Measurements from ENCODE around the gene ST8SIA4. TPM values are rescaled to one million over a fixed set of nuclear protein-coding genes. Genes with fewer than 3 reads are reported as not detected.

ST8SIA4 gene
- total and polyA plus RNA-seq, 10 of the 15 experiments (the other 5 are each of a cell fraction or from before 2014, with no cell fraction given), result 4.4 to 30.9 (median 19.5) TPM

- TF ChIP-seq TCF12 (IDR thresholded peaks at IDR 0.05; ENCODE audit: low read depth, low read length) (no peak), MEF2B (IDR thresholded peaks at IDR 0.05; ENCODE audit: partially characterized antibody, poor library complexity, severe bottlenecking) (peak; percentile 36), NR2F1 (conservative IDR thresholded peaks at IDR 0.05) (no peak), NBN (IDR thresholded peaks at IDR 0.05) (peak; percentile 78), SPI1 (IDR thresholded peaks at IDR 0.05; ENCODE audit: borderline replicate concordance, insufficient read depth, low read depth, low read length) (peak; percentile 96), BMI1 (IDR thresholded peaks at IDR 0.05; ENCODE audit: borderline replicate concordance) (peak; percentile 85), EZH2 (IDR thresholded peaks at IDR 0.05; ENCODE audit: borderline replicate concordance, control insufficient read depth, low read depth, low read length) (no peak), CHD1 (IDR thresholded peaks at IDR 0.05; ENCODE audit: low read depth, low read length) (peak; percentile 58; the same call in 1 of the 2 replicates), GABPA (IDR thresholded peaks at IDR 0.05; ENCODE audit: low read depth) (peak; percentile 56; the same call in 1 of the 2 replicates), PML (IDR thresholded peaks at IDR 0.05; ENCODE audit: low read length) (peak; percentile 48; the same call in 1 of the 2 replicates), NFIC (IDR thresholded peaks at IDR 0.05; ENCODE audit: low read depth, low read length) (peak; percentile 97), PKNOX1 (IDR thresholded peaks at IDR 0.05) (no peak), RELA (IDR thresholded peaks at IDR 0.05; ENCODE audit: borderline replicate concordance, partially characterized antibody) (no peak), ZSCAN29 (IDR thresholded peaks at IDR 0.05) (no peak), ASH2L (IDR thresholded peaks at IDR 0.05; ENCODE audit: borderline replicate concordance, low read depth) (no peak), POLR2AphosphoS5 (IDR thresholded peaks at IDR 0.05; ENCODE audit: low read length) (no peak), POLR2AphosphoS2 (IDR thresholded peaks at IDR 0.05; ENCODE audit: low read depth, low read length) (no peak), RCOR1 (conservative IDR thresholded peaks at IDR 0.05; ENCODE audit: low read depth, low read length) (peak; percentile 81; the same call in 1 of the 2 replicates), IRF4 (IDR thresholded peaks at IDR 0.05; ENCODE audit: low read depth, low read length) (peak; percentile 78), RBBP5 (conservative IDR thresholded peaks at IDR 0.05) (no peak)
- TF ChIP-seq, protein P1, sequence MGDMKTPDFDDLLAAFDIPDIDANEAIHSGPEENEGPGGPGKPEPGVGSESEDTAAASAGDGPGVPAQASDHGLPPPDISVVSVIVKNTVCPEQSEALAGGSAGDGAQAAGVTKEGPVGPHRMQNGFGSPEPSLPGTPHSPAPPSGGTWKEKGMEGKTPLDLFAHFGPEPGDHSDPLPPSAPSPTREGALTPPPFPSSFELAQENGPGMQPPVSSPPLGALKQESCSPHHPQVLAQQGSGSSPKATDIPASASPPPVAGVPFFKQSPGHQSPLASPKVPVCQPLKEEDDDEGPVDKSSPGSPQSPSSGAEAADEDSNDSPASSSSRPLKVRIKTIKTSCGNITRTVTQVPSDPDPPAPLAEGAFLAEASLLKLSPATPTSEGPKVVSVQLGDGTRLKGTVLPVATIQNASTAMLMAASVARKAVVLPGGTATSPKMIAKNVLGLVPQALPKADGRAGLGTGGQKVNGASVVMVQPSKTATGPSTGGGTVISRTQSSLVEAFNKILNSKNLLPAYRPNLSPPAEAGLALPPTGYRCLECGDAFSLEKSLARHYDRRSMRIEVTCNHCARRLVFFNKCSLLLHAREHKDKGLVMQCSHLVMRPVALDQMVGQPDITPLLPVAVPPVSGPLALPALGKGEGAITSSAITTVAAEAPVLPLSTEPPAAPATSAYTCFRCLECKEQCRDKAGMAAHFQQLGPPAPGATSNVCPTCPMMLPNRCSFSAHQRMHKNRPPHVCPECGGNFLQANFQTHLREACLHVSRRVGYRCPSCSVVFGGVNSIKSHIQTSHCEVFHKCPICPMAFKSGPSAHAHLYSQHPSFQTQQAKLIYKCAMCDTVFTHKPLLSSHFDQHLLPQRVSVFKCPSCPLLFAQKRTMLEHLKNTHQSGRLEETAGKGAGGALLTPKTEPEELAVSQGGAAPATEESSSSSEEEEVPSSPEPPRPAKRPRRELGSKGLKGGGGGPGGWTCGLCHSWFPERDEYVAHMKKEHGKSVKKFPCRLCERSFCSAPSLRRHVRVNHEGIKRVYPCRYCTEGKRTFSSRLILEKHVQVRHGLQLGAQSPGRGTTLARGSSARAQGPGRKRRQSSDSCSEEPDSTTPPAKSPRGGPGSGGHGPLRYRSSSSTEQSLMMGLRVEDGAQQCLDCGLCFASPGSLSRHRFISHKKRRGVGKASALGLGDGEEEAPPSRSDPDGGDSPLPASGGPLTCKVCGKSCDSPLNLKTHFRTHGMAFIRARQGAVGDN (IDR thresholded peaks at IDR 0.05), result peak; percentile 48; the same call in 1 of the 2 replicates
- TF ChIP-seq, protein P2, sequence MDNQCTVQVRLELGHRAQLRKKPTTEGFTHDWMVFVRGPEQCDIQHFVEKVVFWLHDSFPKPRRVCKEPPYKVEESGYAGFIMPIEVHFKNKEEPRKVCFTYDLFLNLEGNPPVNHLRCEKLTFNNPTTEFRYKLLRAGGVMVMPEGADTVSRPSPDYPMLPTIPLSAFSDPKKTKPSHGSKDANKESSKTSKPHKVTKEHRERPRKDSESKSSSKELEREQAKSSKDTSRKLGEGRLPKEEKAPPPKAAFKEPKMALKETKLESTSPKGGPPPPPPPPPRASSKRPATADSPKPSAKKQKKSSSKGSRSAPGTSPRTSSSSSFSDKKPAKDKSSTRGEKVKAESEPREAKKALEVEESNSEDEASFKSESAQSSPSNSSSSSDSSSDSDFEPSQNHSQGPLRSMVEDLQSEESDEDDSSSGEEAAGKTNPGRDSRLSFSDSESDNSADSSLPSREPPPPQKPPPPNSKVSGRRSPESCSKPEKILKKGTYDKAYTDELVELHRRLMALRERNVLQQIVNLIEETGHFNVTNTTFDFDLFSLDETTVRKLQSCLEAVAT (IDR thresholded peaks at IDR 0.05), result 0 out of 2 replicates have a peak, but pooled peaks have one; percentile 50
Observed at GRCh38 chr5:100777680-100778300, 125.3 kb downstream of the ST8SIA4 start (continued).

Data from GM12878 (cell line).